ENCODE measurements around the gene RAB22A. TPM values are rescaled to one million over a fixed set of nuclear protein-coding genes. Genes with fewer than 3 reads are reported as not detected.
"Not testable (repeated sequence)": the region's sequence is repeated elsewhere in the genome, so short reads cannot be mapped to it uniquely, and the experiment has no call there.

Gene RAB22A
- total RNA-seq, 1 donor from 2014 or later = 9.8 TPM

DNA sequence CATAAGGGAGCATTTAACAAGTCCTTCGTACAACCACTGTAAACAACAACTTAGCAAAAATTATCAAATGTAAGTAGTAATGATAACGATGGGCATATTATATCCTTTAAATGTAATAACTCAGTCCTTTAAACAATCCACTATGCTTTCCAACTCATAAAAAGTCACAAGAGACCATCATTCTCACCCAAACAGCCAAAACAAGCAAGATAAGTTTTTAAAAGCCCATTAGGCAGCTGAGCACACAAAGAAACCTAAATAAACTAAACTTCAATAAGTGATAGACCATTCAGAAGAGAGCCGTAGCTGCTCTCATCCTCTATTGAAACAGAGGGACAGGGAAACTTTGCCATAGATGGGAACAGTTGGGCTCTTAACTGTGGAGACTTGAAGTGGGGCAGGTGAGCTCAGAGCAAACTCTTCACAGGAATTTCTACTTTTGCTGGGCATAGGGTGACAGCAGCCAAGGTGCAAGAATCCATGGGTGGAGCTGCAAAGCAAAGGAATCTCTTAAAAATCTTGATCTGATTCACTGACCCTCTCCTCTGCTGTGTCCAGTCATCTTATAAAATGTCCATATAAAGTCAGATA, 22.5 kb downstream of the RAB22A start:
- intact Hi-C loops (cut with DNase I) = no loop called here

DNA sequence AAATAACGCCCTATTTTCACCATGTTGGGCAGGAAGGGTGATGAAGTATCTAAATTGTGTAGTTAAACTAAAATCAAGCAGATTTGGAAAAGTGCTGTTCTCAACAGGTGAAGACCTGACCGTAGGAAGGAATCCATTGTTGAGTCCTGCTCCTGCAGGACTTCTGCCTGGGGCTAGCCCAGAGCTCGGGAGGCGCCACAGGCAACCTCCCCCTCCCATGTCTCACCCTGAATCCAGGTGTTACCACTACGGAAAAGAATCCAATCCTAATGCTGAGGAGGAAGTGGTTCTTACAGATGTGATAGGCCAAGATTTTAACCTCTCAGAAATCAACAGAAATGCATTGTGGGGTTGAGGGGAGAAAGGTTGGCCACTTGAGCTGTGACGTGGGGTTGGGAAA, 30.2 kb downstream of the RAB22A start:
- no peak for DNase-seq (ENCODE audit: low spot score)
- intact Hi-C loops (cut with DNase I) = no loop called here

More for the DNA sequence above, 22.5 kb downstream of the RAB22A start:
- DNase-seq (ENCODE audit: low spot score) = no peak

DNA sequence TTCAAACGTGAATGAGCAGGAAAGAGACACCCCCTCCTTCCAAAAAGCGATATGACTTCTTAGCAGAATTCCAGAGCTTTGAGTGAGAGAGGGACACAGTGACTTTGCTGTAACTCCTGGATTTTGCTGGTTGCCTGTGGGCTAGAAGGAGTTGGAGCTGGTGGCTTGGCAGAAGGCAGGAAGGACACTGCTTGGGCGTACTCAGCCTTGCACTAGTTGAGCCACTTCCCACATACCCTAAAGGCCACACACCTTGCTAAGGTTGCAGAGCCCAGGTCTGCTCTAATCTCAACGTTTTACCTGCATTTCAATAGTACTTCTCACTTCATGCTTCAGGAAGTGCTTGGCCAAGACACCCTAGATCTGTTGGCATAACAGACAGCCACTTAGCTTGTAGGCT, 30.6 kb downstream of the RAB22A start:
- intact Hi-C loops (cut with DNase I) = no loop called here
- no peak for DNase-seq (ENCODE audit: low spot score)

DNA sequence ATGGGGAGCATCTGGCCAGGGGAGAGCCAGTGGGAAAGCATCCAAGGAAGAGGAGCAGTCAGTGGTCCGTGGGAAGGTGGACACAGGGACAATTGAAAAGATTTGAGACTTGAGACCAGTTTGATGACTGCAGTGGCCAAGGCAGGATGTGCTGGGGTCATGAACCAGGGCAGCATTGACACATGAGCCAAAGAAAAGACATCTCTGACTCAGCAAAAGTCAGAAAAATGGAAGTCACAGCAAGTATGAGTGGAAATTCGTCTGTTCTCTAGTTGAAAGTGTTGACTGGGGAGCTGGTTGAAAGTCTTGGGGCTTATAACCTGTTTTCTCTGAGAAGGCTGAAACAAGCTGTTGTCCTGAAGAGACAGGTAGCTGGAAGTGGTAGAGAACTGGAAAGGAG, 31.3 kb downstream of the RAB22A start:
- intact Hi-C loops (cut with DNase I) = no loop called here
- DNase-seq (ENCODE audit: low spot score) = no peak

DNA sequence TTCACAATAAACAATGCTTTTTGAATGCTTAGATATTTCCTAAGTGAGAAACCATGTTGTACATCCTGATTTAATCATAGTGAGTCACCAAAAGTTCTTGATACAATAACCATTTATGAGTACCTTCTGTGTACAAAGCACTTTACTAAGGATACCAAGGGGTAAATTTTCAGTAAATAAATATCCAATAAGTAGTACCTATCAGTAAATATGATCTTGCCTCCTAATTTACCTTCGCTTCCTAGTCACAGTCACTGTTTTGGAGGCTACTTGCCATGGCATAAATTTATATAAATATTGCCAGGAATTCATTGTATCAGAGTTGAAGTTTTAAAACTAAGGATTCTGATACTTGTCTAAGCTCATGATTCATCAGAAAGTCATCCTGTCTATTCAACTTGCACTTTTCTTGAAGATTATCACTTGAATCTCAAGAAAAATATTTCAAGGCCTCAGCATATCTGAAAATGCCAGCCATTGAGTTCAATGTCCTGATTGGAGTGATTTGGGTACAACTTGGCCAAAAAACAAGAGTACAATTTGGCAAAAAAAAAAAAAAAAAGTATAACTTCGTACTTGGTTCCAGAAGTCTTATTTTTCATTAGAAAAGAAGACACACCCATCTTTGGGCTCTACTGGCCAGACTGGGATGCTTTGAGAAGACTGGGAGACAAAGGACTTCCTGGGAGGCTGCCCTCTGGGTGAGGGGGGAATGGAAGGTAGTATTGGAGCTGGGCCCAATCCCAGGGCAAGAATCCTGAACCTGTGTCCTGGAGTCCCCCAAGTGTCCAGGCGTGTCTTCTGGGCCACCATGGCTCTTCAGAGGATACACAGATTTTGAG, 32.8 kb downstream of the RAB22A start:
- no peak for DNase-seq (ENCODE audit: low spot score)
- intact Hi-C loops (cut with DNase I) = no loop called here

DNA sequence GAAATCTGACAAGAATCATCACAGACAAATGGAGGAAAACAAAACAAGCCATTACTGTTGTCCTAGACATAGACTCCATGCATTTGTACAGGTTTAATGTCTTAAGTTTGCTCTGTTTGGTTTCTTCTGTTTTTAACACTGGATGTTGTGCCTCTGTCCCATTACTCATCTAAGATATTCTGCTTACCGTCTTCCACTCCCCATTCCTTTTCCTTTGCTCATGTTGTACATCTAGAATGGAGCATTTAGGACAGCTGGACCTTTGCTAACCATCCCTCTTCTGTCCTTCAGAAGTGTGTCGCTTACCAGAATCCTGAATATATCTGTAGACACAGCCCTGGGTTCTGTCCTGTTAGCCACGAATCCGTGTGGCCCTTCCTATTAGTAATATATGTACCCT, 35.2 kb downstream of the RAB22A start:
- no peak for DNase-seq (ENCODE audit: low spot score)
- intact Hi-C loops (cut with DNase I) = no loop called here

DNA sequence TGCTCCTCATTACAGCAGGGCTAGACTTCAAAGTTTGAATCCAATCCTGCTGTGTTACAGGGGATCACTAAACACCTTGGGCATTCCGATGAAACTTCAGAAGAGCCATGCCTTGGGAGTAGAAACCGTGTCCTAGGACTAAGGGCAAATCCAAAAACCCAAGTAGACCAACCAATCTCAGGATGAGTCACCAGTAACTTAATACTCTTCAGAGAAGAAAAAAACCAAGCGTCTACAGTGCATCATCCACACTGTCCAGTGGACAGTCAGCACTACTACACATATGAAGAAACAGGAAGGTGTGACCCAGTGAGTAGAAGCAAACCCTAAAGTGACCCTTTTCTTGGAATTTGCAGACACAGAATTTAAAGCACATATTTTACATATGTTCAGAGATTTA, 40.1 kb downstream of the RAB22A start:
- intact Hi-C loops (cut with DNase I) = no loop called here
- no peak for DNase-seq (ENCODE audit: low spot score)

DNA sequence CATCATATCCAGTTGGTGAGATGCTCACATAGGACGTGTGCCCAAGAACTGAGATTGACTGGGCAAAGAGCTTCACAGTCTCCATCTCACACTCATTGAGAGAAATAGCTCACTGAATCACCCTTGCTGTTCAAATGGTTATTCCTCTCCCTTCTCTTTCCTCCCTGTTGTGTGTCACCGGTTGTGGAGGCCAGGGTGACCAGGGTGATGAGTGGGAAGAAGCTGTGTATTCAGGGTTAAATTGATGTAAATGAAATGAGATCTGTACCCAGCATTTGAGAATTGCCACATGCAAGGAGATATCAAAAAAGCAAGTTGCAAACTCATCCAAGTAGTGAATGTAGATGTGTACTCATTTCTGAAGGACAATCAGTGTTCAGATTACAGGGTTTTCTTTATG, 43.0 kb downstream of the RAB22A start:
- no peak for DNase-seq (ENCODE audit: low spot score)
- intact Hi-C loops (cut with DNase I) = no loop called here

DNA sequence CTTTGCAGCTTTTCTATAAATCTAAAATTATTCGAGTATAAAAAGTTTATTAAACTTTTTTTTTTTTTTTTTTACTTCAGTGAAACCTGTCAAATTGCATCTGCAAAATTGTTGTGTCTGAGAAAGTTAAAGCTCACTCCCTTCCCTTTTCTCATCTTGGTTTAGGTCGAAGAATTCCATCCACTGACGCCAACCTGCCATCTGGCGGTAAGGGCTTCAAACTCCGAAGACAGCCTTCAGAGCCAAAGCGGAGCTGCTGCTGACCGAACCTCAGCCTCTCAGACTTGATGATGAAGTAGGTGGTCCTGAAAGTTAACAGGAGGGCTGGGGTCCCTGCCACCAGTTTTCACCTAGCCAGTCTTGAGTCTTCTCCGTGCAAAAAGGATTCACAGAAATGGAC, 49.9 kb downstream of the RAB22A start:
- intact Hi-C loops (cut with DNase I) = no loop called here
- DNase-seq (ENCODE audit: low spot score) = no peak

DNA sequence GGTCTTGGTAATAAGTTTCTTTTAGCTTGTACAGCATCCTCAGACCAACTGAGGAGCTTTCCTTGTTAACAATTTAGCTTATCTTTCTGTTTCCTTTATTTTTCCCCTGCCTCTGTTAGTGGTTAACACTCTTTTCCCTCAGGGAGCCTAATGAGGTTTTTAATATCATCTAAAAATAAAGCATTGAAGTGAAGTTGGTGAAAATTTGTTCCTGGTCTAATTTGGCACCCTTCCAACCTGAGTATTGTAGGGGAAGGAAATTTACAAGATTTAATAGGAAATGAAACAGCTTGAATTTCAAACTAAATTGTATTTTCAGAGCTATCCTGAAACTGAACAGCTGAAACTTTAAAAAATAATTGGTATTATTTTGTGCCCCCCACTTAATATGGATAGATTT, 51.4 kb downstream of the RAB22A start:
- intact Hi-C loops (cut with DNase I) = no loop called here

DNA sequence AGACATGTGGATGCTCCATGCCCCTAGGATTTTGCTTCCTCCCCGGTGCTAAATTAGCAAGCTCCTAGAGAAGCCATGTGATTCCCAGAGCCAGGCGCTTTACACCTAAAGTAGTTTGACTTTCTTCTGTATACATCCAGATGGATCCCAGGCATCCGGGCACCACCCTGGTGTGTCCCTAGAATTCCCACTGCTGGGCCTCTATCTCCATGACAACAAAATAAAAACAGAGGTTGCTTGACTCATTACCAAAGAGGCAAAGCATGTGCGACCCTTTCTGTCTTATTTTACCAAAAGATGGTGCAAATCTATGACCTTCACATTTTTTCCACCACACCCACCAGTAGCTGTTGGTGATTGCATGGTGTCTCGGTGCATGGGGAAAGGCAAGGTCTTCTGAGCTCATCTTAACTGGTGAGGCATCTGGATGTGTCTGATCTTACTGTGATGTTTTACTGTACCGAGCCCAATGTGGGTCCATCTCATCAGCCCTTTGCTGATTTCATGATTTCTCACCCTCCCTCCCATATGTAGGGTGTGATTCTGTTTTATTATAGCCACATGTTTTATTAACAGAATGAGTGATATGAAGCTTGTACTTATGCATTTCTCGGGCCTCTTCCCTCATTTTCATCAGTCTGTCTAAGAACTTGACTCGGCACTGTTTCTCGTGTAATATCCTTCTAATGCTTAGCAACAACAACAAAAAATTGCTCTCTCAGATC, 52.1 kb downstream of the RAB22A start:
- intact Hi-C loops (cut with DNase I) = no loop called here
- DNase-seq (ENCODE audit: low spot score) = no peak

More for the DNA sequence above, 51.4 kb downstream of the RAB22A start:
- DNase-seq (ENCODE audit: low spot score) = no peak

DNA sequence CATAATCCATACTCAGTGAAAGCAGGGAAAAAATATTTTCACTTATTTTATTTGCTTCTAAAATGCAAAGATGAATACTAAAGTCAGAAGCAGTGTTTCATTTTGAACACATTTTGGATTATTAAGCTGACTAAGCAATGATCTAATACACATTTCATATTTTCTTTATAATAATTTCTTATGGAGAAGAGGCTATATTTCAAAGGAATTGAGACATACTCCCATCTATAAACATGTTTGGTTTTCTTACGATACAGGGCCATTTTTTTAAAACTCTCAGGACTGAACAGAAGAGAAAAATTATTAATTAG, 52.6 kb downstream of the RAB22A start:
- intact Hi-C loops (cut with DNase I) = no loop called here

DNA sequence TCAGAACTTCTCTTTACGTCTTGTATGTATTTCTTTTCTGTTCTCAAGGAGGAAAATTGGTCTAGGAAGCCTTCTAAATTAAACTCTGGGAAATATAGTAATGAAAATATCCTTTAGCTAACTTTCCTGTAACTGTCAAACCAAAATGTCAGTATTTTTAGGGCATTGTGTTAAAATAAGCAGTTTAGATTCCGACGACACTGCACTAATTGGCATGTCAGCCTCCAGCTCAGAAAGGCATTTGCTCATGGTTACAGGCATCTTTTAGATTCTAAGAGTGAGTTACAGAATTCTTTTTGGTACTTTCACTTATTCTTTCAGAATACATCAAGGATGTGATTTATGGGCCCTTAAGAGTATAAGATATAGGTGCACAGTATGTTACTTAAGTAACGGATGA, 53.5 kb downstream of the RAB22A start:
- intact Hi-C loops (cut with DNase I) = no loop called here
- no peak for DNase-seq (ENCODE audit: low spot score)

More for the DNA sequence above, 52.6 kb downstream of the RAB22A start:
- DNase-seq (ENCODE audit: low spot score) = no peak

DNA sequence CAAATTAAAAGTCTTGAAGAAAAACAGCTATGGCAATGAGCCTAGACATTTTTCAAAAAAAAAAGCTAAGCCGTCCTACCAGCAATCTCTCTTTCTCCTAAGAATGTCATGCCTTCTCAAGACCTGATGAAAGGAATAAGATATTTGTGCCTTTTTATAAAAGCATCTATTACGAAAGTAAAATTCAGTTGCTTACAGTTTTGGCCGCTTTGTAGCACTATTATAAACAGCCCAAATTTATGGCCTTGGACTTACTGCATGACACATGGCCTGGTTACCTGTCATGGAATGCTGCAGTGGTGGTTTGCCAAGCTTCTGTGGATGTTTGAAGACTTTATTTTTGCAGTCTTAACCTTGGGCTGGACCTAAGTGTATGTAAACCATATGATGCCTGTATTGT, 57.4 kb downstream of the RAB22A start:
- no peak for DNase-seq (ENCODE audit: low spot score)
- intact Hi-C loops (cut with DNase I) = no loop called here

DNA sequence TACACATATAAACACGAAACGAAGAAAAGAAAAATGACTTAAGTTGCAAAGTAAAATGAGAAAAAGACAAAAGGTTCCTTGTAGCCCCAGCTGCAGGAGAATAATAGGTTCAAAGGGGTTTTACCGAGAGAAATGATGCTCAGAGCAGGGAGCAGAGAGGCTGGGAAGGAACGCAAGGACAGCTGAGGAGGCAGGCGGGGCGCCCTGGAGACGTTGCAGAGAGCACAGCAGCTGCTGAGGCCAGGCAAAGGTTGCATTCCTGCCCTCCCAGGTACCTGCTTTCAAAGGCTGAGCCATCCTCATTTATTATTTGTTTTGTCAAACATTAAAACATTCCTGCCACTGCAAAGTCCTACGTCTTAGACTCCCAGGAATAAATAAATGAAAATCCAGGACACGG, 63.3 kb downstream of the RAB22A start:
- intact Hi-C loops (cut with DNase I) = no loop called here
- no peak for DNase-seq (ENCODE audit: low spot score)

DNA sequence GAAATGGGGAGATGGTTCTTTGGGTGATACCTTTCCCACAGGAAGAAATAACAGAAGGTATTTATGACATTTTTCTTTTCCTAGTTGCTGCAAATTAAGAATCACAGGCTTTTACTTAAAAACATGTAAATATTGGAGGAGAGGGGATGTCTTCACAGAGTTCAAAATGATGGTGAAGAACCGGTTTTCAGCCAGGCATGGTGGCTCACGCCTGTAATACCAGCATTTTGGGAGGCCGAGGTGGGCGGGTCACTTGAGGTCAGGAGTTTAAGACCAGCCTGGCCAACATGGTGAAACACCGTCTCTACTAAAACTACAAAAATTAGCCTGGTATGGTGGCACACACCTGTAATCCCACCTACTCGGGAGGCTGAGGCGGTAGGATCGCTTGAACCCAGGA, 63.8 kb downstream of the RAB22A start:
- DNase-seq (ENCODE audit: low spot score); intact Hi-C loops (cut with DNase I): not testable (repeated sequence)

DNA sequence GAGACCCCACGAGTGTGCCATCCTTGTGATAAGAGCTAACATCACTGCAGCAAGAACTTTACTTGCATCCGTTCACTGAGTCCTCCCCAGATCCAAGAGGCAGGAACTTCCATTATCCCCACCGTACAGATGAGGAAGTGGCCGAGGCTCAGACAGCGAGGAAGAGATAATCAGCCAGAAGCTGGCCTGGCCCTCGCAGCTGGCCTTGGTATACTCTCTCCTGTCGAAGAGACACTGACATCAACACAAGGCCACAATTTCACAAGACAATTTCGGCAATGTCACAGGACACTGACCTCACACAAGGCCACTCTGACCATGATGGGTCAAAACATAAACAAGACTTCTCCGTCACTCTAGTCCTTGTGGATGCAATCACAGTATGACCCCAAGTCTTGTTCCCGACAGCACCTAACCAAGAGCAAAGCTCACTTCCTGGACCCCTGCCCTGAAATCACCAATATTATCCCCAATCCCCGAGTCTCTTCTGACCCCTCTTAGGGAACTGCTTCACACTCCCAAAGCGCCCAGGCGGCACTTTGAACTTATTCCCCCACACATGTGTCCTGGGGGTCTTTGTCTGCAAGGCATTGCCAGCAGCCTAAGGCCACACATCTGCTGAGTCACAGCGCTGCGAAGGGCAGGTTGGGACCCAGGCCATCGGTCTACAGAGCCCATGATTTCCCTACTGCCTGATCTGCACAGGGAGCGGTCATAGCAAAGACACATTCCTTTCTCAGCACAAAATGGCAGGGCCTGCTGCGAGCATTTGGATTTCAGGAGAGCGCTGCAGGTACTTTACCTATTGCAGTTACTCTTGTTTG, 64.7 kb downstream of the RAB22A start:
- intact Hi-C loops (cut with DNase I) = no loop called here
- DNase-seq (ENCODE audit: low spot score) = no peak

DNA sequence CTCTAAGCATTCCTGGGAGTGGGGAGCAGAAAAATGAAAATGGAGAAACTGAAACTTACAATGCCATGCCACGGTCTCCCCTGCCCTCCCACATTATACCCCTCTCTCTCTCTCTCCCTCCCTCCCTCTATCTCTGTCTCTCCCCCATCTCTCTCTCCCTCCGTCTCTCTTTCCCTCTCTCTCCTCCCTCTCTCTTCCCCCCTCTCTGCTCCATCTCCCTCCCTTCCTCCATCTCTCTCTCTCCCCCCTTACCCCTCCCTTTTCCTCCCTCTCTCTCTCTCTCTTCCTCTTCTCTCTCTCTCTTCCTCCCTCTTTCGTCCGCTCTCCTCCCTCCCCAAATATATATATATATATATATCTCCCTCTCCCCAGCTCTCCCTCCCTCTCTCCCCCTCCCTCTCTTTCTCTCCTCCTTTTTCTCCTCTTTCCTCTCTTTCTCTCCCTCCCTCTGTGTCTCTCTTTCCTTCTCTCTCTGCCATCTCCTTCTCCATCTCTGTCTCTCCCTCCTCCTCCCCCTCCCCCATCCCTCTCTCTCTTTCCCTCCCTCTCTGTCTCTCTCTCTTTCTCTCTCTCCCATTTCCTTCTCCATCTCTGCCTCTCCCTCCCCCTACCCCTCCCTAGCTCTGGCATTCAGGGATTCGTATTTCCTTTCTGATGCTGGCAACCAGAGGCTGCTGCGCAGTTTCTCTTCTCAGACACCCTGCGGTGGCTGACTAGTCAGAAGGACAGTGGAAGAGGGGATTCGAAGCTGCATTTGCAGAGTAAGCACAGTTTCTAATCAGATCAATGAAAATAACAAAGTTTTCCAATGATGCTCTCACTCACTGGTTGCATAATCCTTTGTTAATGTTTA, 65.6 kb downstream of the RAB22A start:
- DNase-seq (ENCODE audit: low spot score) = no peak
- intact Hi-C loops (cut with DNase I) = no loop called here

DNA sequence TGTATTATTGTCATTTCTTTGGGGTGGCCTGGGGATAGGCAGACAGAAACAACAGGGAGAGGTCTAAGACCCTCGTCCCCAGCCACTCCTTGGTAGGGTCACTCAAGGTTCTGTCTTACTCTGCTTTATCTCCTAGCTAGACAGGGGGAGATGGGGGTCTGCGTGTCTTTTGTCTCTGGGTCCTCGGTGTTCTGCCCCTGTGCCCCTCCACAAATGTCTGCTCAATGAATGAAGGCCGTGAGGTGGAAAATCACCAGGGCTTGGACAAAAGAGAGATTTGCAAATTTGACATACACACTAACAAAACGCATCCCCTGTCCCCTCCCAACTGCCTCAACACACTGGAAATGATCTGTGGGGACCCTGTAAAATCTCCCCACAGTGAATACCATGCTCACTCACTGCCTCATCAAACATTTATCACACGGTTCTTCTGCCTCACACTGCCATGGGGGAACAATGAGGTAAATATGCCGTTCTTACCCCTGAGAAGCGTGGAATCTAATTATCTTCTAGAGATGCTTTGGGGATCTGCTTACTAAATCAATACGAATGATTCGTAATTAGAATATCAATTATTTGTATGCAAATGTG, 66.3 kb downstream of the RAB22A start:
- intact Hi-C loops (cut with DNase I) = no loop called here
- DNase-seq (ENCODE audit: low spot score) = no peak
